NCI-H510A treated with DMSO at 0.1 percent for 48 hours (cell line): ENCODE results near the gene DOCK1.

Experiments used
- DNase-seq: peaks from one replicate; lab custom pipeline; 2025; lab: John Stamatoyannopoulos, UW

DOCK1 gene

GRCh38 chr10:127221281-127221680, 316.1 kb downstream of the DOCK1 start:
- DNase-seq, result no peak

GRCh38 chr10:127227027-127227426, 321.8 kb downstream of the DOCK1 start:
- no peak for DNase-seq

GRCh38 chr10:127227663-127228062, 322.4 kb downstream of the DOCK1 start:
- DNase-seq, result no peak

GRCh38 chr10:127228195-127228787, 323.1 kb downstream of the DOCK1 start:
- DNase-seq, result no peak

GRCh38 chr10:127234306-127234800, 329.1 kb downstream of the DOCK1 start:
- DNase-seq, result no peak

GRCh38 chr10:127236266-127236665, 331.0 kb downstream of the DOCK1 start:
- no peak for DNase-seq

- DNase-seq, result no peak
Observed at GRCh38 chr10:127242914-127243313, 337.7 kb downstream of the DOCK1 start.

- DNase-seq, result peak; percentile 28
Observed at GRCh38 chr10:127243490-127244272, 338.5 kb downstream of the DOCK1 start.

- no peak for DNase-seq
Observed at GRCh38 chr10:127245456-127245855, 340.2 kb downstream of the DOCK1 start.

- DNase-seq, result no peak
Observed at GRCh38 chr10:127250031-127250430, 344.8 kb downstream of the DOCK1 start.

GRCh38 chr10:127252818-127253217, 347.6 kb downstream of the DOCK1 start:
- no peak for DNase-seq

- no peak for DNase-seq
Observed at GRCh38 chr10:127254276-127254675, 349.0 kb downstream of the DOCK1 start.

- DNase-seq, result no peak
Observed at GRCh38 chr10:127257395-127257794, 352.2 kb downstream of the DOCK1 start.

- DNase-seq, result no peak
Observed at GRCh38 chr10:127259347-127259746, 354.1 kb downstream of the DOCK1 start.

- DNase-seq, result no peak
Observed at GRCh38 chr10:127262606-127263005, 357.4 kb downstream of the DOCK1 start.

- DNase-seq, result no peak
Observed at GRCh38 chr10:127265288-127265687, 360.1 kb downstream of the DOCK1 start.

GRCh38 chr10:127266431-127266830, 361.2 kb downstream of the DOCK1 start:
- peak; percentile 32 for DNase-seq

- DNase-seq, result peak; percentile 53
Observed at GRCh38 chr10:127267442-127267841, 362.2 kb downstream of the DOCK1 start.

GRCh38 chr10:127272076-127272475, 366.8 kb downstream of the DOCK1 start:
- DNase-seq, result no peak

GRCh38 chr10:127275272-127275671, 370.0 kb downstream of the DOCK1 start:
- DNase-seq, result no peak

- DNase-seq, result peak; percentile 78
Observed at GRCh38 chr10:127275793-127276450, 370.7 kb downstream of the DOCK1 start.

- DNase-seq, result peak; percentile 21
Observed at GRCh38 chr10:127276794-127277462, 371.7 kb downstream of the DOCK1 start.
